CD4-positive, CD25-positive, alpha-beta regulatory T cell (primary cell): ENCODE measurements around the gene SPECC1. TPM values are rescaled to one million over a fixed set of nuclear protein-coding genes. Genes with fewer than 3 reads are reported as not detected.
"Not testable (repeated sequence)": the region's sequence is repeated elsewhere in the genome, so short reads cannot be mapped to it uniquely, and the experiment has no call there.

Experiments used
- ATAC-seq, 2 donors: fragments of 150-1000 bp; cut with Tn5 transposase; one replicate each; pipeline ENCODE4 v1.10.0; 2021; ENCODE audit warnings: low read depth in 2 of 2, moderate number of reproducible peaks in 2 of 2, moderate library complexity in 1 of 2
- DNase-seq, 3 donors: peaks; one replicate each; pipeline versions ENCODE4 v3.0.0 to v3.0.0-alpha.2; 2012 to 2022; ENCODE audit warnings: mixed read lengths in 1 of 3
- H3K27ac ChIP-seq: one replicate; pipeline ENCODE4 v1.7.0; 2013; ENCODE audit warnings: mild to moderate bottlenecking, low read length; ENCODE audit not compliant: insufficient read depth, poor library complexity, severe bottlenecking
- H3K27me3 ChIP-seq: one replicate; pipeline ENCODE4 v1.7.0; 2013; ENCODE audit warnings: low read length; ENCODE audit not compliant: control insufficient read depth, insufficient read depth
- H3K36me3 ChIP-seq: one replicate; pipeline ENCODE4 v1.7.0; 2013; ENCODE audit warnings: mild to moderate bottlenecking, low read length, moderate library complexity; ENCODE audit not compliant: control insufficient read depth, insufficient read depth
- H3K4me1 ChIP-seq: 2 replicates; pipeline ENCODE4 v1.7.0; 2013; ENCODE audit warnings: mild to moderate bottlenecking, low read length; ENCODE audit not compliant: insufficient read depth, control insufficient read depth, poor library complexity, severe bottlenecking
- H3K4me3 ChIP-seq: one replicate; pipeline ENCODE4 v1.7.0; 2013; ENCODE audit warnings: low read depth, mild to moderate bottlenecking, low read length, moderate library complexity
- H3K9me3 ChIP-seq, 2 experiments: 1 replicate in 1 of 2; 2 replicates in 1 of 2; pipeline ENCODE4 v1.7.0; 2013; ENCODE audit warnings: low read length in 2 of 2, mild to moderate bottlenecking in 1 of 2, moderate library complexity in 1 of 2; ENCODE audit not compliant: control insufficient read depth in 2 of 2
- H3K27ac Mint-ChIP-seq, 3 donors: one replicate each; pipeline ENCODE4 v1.8.0; 2020 to 2022; ENCODE audit warnings: mild to moderate bottlenecking in 3 of 3, mixed read lengths in 3 of 3, moderate library complexity in 2 of 3
- H3K27me3 Mint-ChIP-seq: one replicate; pipeline ENCODE4 v1.8.0; 2022; ENCODE audit warnings: mild to moderate bottlenecking, mixed read lengths
- H3K36me3 Mint-ChIP-seq: one replicate; pipeline ENCODE4 v1.8.0; 2020; ENCODE audit warnings: mixed read lengths
- H3K4me1 Mint-ChIP-seq, 4 donors: one replicate each; pipeline ENCODE4 v1.8.0; 2020 to 2022; ENCODE audit warnings: mixed read lengths in 4 of 4, mild to moderate bottlenecking in 1 of 4
- H3K4me3 Mint-ChIP-seq, 4 donors: one replicate each; pipeline ENCODE4 v1.8.0; 2020 to 2022; ENCODE audit warnings: mild to moderate bottlenecking in 4 of 4, mixed read lengths in 4 of 4, moderate library complexity in 3 of 4
- H3K9me3 Mint-ChIP-seq, 7 donors: one replicate each; pipeline ENCODE4 v1.8.0; 2020 to 2022; ENCODE audit warnings: mixed read lengths in 7 of 7, mild to moderate bottlenecking in 3 of 7, moderate library complexity in 2 of 7
- polyA plus RNA-seq, 4 donors: library from polyadenylated mRNA; unstranded; fragments of 300-500 nt; fragmentation: Illumina TruSeq; gene quantifications; one replicate each; pipeline ENCODE4 v1.2.3, GENCODE V29; 2021
- total RNA-seq: library from RNA; stranded (reverse); gene quantifications from one replicate; pipeline ENCODE4 v1.2.3, GENCODE V29; 2022

SPECC1 gene
- total and polyA plus RNA-seq, 5 donors from 2014 or later: 0.62 to 6.5 (median 1.2) TPM

- no peak for DNase-seq
- ATAC-seq: no peak
- Mint-ChIP-seq H3K4me1 (no peaks in the 10 kb centered on the region), H3K36me3 (no peaks in the 10 kb centered on the region), H3K27me3 (peaks cover 26% of the 10 kb centered on the region), H3K9me3 (no peaks in the 10 kb centered on the region), H3K4me3 (no peak overlapping the region), H3K27ac (no peak overlapping the region)
- Histone ChIP-seq H3K4me3 (no peak overlapping the region), H3K27ac (no peak overlapping the region), H3K36me3 (no peaks in the 10 kb centered on the region), H3K4me1 (no peaks in the 10 kb centered on the region), H3K9me3 (no peaks in the 10 kb centered on the region), H3K27me3 (peaks cover 5% of the 10 kb centered on the region)
These were observed 94.6 kb downstream of the SPECC1 start for GRCh38 chr17:20103454-20104446.

GRCh38 chr17:20105539-20106280, 96.6 kb downstream of the SPECC1 start:
- peaks cover 29% of the 10 kb centered on the region for H3K27me3 Mint-ChIP-seq
- Histone ChIP-seq H3K4me1 (no peaks in the 10 kb centered on the region), H3K27ac (no peak overlapping the region), H3K4me3 (no peak overlapping the region), H3K27me3 (peaks cover 4% of the 10 kb centered on the region), H3K9me3 (no peaks in the 10 kb centered on the region), H3K36me3 (no peaks in the 10 kb centered on the region)
- H3K36me3 Mint-ChIP-seq: no peaks in the 10 kb centered on the region
- H3K4me1 Mint-ChIP-seq: no peaks in the 10 kb centered on the region
- H3K4me3 Mint-ChIP-seq: no peak overlapping the region
- no peak overlapping the region for H3K27ac Mint-ChIP-seq
- H3K9me3 Mint-ChIP-seq: no peaks in the 10 kb centered on the region
- ATAC-seq (no peak), DNase-seq (no peak)

- DNase-seq, H3K27ac ChIP-seq, H3K27me3 ChIP-seq, H3K36me3 ChIP-seq, H3K9me3 ChIP-seq, H3K36me3 Mint-ChIP-seq, H3K4me1 ChIP-seq, H3K9me3 Mint-ChIP-seq, H3K27ac Mint-ChIP-seq, ATAC-seq, H3K4me3 Mint-ChIP-seq, H3K4me3 ChIP-seq, H3K4me1 Mint-ChIP-seq: not testable (repeated sequence)
- H3K27me3 Mint-ChIP-seq: peaks cover 32% of the 10 kb centered on the region
These were observed 97.3 kb downstream of the SPECC1 start for GRCh38 chr17:20106446-20106845.

DNA sequence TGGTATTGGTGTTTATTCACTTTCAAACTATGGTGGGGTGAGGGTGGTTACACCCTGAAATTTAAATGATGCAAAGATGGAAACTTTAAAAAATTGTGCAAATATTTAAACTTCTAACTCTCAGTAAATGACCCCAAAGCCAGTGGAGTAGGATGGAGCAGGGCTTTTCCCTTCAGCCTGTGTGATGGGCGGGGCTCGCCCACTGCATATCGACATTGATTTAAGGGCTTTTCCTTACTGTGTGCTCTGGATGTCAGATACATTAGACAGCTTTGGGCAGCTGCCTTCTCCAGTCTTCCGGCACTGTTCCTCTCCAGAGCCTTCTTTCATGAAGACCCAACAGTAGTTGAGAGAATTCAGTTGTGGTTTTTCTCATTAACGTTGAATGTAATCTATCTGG, 99.9 kb downstream of the SPECC1 start:
- H3K27ac Mint-ChIP-seq: no peak overlapping the region
- no peak overlapping the region for H3K27ac ChIP-seq
- H3K4me3 Mint-ChIP-seq: no peak overlapping the region
- H3K4me1 ChIP-seq: no peaks in the 10 kb centered on the region
- H3K9me3 ChIP-seq: no peaks in the 10 kb centered on the region
- no peak for ATAC-seq
- no peaks in the 10 kb centered on the region for H3K4me1 Mint-ChIP-seq
- peaks cover 21% of the 10 kb centered on the region for H3K27me3 Mint-ChIP-seq
- peaks cover 2% of the 10 kb centered on the region for H3K27me3 ChIP-seq
- H3K36me3 ChIP-seq: no peaks in the 10 kb centered on the region
- DNase-seq: no peak
- H3K36me3 Mint-ChIP-seq: no peaks in the 10 kb centered on the region
- H3K4me3 ChIP-seq: no peak overlapping the region
- H3K9me3 Mint-ChIP-seq: peaks cover 0 to 1% (median 0%) of the 10 kb centered on the region in 7 donors

- H3K27me3 Mint-ChIP-seq: peaks cover 29% of the 10 kb centered on the region
- Histone ChIP-seq H3K4me1 (no peaks in the 10 kb centered on the region), H3K4me3 (no peak overlapping the region), H3K36me3 (no peaks in the 10 kb centered on the region), H3K9me3 (no peaks in the 10 kb centered on the region), H3K27me3 (peaks cover 2% of the 10 kb centered on the region), H3K27ac (no peak overlapping the region)
- H3K9me3 Mint-ChIP-seq: peaks cover 0 to 1% (median 0%) of the 10 kb centered on the region in 7 donors
- H3K27ac Mint-ChIP-seq: no peak overlapping the region
- no peak overlapping the region for H3K4me3 Mint-ChIP-seq
- ATAC-seq (no peak), DNase-seq (no peak)
- no peaks in the 10 kb centered on the region for H3K4me1 Mint-ChIP-seq
- no peaks in the 10 kb centered on the region for H3K36me3 Mint-ChIP-seq
These were observed 102.4 kb downstream of the SPECC1 start for GRCh38 chr17:20111538-20111937.

- DNase-seq (no peak), ATAC-seq (no peak)
- Histone ChIP-seq H3K9me3 (no peaks in the 10 kb centered on the region), H3K4me1 (no peaks in the 10 kb centered on the region), H3K27me3 (peaks cover 4% of the 10 kb centered on the region), H3K27ac (no peak overlapping the region), H3K4me3 (no peak overlapping the region), H3K36me3 (no peaks in the 10 kb centered on the region)
- Mint-ChIP-seq H3K4me1 (peaks cover 0 to 5% (median 1%) of the 10 kb centered on the region in 4 donors), H3K9me3 (peaks cover 0 to 1% (median 0%) of the 10 kb centered on the region in 7 donors), H3K27ac (no peak overlapping the region), H3K4me3 (peak overlapping the region in 1 of 4 donors; percentile 83), H3K36me3 (no peaks in the 10 kb centered on the region), H3K27me3 (peaks cover 27% of the 10 kb centered on the region)
These were observed 105.3 kb downstream of the SPECC1 start for GRCh38 chr17:20114466-20114865.

DNA sequence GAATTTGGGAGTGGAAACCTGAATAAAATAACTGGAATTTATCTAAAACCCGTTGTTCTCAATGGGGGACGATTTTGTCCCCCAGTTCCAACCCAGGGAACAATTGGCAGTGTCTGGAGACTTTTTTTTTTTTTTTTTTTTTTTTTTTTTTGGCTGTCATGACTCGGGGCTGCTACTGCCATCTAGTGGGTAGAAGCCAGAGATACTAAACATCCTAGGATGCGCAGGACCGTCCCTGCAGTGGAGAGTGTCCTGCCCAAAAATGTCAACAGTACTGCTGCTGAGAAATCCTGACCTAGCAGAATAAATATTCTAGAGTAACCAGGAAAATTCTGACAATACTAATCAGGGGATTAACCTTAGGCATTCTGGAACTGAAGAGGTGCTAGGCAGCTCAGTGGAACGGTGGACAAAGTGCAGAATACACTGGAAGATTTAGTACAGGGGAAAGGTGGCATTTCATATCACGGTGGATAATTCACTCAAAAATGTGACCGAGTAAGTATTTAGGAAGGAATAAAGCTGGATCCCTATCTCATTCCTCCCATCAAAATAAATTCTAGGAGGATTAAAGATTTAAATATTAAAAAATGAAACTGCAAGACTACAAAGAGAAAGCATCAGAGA, 107.6 kb downstream of the SPECC1 start:
- H3K27ac Mint-ChIP-seq: peak overlapping the region in 1 of 3 donors; percentile 48
- peaks cover 0 to 1% (median 0%) of the 10 kb centered on the region in 7 donors for H3K9me3 Mint-ChIP-seq
- H3K4me3 ChIP-seq: no peak overlapping the region
- peak; percentile 17 to 65 (median 60) for DNase-seq
- no peaks in the 10 kb centered on the region for H3K36me3 ChIP-seq
- H3K27me3 Mint-ChIP-seq: peaks cover 23% of the 10 kb centered on the region
- H3K9me3 ChIP-seq: no peaks in the 10 kb centered on the region
- H3K4me1 ChIP-seq: no peaks in the 10 kb centered on the region
- no peak overlapping the region for H3K4me3 Mint-ChIP-seq
- peaks cover 0 to 5% (median 2%) of the 10 kb centered on the region in 4 donors for H3K4me1 Mint-ChIP-seq
- H3K27me3 ChIP-seq: peaks cover 3% of the 10 kb centered on the region
- ATAC-seq: peak; percentile 72 to 74
- H3K27ac ChIP-seq: no peak overlapping the region
- no peaks in the 10 kb centered on the region for H3K36me3 Mint-ChIP-seq
